Urothelium cell line (cell line): Measurements from ENCODE around the gene PPP1R11.
"Not testable (repeated sequence)": the region's sequence is repeated elsewhere in the genome, so short reads cannot be mapped to it uniquely, and the experiment has no call there.

Experiments used
- DNase-seq: peaks from one replicate; pipeline ENCODE4 v3.0.0; 2011; ENCODE audit warnings: low spot score, mixed read lengths
- FAIRE-seq: peaks from 2 replicates; lab custom pipeline; 2011; peaks lifted over from hg19 to GRCh38; lab: Jason Lieb, UNC

PPP1R11 gene

GRCh38 chr6:30093951-30094661, 27.1 kb downstream of the PPP1R11 start:
- DNase-seq (no peak), FAIRE-seq (no peak)

GRCh38 chr6:30096829-30097228, 29.8 kb downstream of the PPP1R11 start:
- no peak for DNase-seq
- no peak for FAIRE-seq

GRCh38 chr6:30097902-30098768, 31.1 kb downstream of the PPP1R11 start:
- FAIRE-seq = no peak
- no peak for DNase-seq

- DNase-seq = no peak
- no peak for FAIRE-seq
Observed at GRCh38 chr6:30100154-30100553, 33.2 kb downstream of the PPP1R11 start.

- no peak for DNase-seq
- FAIRE-seq = no peak
Observed at GRCh38 chr6:30100585-30101443, 33.8 kb downstream of the PPP1R11 start.

DNA sequence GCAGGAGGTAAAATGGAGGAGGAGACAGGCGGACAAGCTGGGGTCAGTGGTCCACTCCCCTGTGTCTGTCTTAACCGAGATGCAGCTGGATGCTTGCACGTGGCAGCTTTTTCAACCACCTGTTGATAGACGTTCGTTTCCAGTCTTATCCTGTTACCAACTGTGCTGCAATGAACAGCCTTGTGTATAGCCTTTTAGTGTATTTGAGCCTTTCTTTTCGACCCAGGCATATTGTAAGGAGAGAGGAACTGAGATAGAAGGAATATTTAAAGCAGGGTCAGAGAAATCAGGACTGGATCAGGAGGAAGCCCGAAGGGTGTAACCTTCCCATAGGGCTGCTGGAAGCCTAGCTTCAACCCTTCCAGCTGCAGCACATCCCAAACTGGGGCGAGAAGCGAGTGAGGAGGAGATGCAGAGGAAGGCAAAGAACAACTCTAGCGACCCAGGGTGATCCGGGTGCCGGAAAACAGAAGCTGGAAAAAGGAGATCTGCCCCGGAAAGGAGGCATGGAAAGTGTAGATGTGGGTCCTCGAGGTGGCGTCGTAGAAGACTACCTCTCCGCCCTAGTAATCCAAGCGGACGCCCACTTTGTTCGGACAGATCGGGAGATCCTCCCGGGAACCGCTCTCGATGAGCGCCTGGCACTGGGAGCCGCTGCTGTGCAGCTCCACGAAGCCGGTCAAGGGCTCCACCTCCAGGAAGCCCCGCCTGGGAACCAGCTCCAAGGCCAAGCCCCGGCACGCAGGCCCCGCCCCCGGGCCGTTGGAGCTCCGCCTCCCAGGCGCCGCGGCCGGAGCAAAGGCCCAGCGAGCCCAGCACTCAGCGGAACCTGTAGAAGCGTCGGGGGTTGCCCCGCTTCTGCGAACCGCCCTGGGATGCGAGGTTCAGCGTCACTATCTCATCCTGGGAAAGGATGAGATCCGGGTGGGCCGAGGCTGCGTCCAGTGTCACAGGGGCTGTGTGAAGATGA, 34.7 kb downstream of the PPP1R11 start:
- no peak for FAIRE-seq
- peak; percentile 86 for DNase-seq

GRCh38 chr6:30102414-30102969, 35.5 kb downstream of the PPP1R11 start:
- no peak for DNase-seq
- no peak for FAIRE-seq

DNA sequence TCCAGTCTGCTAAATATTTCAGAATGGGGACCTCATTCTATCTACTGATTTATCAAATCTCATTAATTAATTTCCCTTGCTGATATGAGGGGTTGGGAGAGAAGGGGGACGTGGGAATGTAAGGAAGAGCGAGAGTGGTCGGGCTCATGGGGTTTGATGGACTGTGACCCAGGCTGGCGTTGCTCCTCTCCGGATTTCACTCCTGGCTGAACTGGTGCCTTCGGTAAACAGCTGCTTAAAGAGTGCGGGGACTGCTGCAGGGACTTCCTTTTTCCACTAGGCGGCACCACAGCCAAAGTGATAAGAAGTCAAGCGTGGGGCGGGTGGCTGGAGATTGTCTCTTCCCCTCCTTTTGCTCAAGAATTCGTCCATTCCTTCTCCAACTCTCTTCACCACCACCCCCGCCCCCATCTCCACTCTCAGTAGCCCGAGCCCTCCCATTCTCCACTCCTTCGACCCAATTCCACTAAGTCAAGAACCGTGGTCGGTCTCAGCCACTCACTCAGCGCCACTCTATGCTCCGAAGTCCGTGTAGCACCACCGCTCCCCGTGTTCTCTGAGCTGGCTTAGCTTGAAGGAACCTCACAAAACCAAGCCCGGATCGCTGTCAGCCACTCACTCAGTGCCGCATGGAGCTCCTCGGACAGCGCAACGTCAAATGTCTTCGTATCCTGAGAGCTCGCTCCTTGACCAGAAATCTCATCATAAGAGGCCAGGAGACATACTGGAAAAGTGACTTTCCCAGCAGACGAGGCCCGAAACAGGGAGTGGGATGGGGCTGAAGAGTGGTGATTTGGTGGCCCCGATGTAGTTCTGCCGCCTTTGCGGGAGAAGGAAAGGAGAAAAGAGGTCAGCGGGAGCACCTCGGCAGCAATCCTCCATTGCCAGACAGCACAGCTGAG, 36.2 kb downstream of the PPP1R11 start:
- FAIRE-seq (no peak), DNase-seq (peak; percentile 87)

DNA sequence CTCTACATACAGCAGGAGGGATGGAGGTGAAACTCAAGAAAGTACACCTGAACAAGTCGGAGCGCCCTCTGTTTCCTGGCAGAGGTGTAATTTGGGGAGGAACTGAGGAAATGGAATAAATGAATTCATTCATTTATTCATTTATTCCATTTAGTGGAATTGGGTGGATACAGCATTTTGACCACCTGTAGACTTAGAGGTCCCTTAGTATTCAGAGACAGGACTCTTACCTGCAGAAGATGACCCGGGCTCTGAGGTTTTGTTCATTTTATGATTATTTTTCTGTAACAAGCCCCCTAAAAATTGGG, 36.8 kb downstream of the PPP1R11 start:
- no peak for FAIRE-seq
- no peak for DNase-seq

- no peak for FAIRE-seq
- DNase-seq = no peak
Observed at GRCh38 chr6:30104661-30105060, 37.7 kb downstream of the PPP1R11 start.

- FAIRE-seq = no peak
- DNase-seq = no peak
Observed at GRCh38 chr6:30111266-30111856, 44.4 kb downstream of the PPP1R11 start.

DNA sequence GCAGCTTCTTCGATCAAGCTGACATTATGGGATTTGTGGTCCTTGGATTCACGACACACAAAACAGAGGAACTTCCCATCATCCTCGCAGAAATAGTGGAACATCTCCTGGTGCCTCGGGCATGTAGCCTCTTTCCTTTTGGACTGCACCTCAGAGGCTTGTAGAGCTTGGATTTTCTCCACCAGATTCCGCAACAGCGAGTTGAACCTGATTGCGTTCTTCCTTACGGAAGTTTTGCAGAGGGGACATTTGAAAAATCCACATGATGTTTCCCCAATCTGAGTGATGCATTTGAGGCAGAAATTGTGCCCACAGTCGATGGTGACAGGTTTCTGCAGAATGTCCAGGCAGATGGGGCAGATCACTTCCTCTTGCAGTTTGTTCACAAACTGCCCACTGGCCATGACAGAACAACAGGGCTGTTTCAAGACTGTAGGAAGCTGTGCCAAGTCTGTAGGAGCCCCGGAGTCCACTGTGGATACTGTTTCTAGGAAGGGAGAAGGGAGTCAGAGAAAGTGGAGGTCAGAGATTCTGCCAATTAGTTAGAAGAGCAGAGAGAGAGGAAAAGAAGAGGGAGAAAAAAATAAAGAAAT, 45.5 kb downstream of the PPP1R11 start:
- FAIRE-seq (no peak), DNase-seq (no peak)

DNA sequence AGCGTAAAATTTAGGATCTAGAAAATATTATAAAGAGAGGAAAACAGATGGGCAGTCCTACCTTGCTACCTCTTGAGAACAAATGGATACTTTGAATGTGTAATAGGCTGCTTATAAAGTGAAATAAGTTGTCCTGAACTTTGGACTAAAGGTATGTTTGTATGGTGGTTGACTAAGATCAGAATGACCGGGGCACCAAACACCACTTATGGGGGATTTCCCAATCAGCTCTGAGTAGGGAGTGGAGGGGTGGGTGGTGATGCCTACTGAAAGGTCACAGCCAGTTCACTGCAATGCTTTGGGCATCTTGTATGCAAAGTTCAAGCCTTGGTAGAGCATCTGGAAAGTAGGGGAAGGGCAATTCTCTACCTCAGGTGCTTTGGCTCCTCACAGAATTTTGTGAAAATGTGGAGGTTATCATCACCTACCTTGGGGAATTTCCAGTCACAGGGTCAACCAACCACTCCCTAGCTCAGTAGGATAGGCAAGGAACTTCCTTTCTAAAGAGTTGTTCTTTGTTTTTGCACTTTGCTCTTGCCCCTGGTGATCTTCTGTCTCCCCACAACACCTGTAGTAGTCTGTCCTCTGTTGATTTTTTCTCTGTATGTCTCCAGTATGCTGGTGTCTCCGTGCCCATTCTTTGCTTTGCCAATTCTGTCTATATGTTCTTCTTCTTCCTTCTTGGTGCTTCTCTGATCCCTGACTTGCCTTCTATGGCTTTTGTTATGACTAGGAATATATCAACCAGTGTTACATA, 46.2 kb downstream of the PPP1R11 start, which contains the start of gene TRIM31:
Gene TRIM31, minus strand, starts transcription at position 88 of the 757 bp plus-strand sequence. CDS start 285 bp downstream, outside the sequence.
- DNase-seq (no peak), FAIRE-seq (no peak)

DNA sequence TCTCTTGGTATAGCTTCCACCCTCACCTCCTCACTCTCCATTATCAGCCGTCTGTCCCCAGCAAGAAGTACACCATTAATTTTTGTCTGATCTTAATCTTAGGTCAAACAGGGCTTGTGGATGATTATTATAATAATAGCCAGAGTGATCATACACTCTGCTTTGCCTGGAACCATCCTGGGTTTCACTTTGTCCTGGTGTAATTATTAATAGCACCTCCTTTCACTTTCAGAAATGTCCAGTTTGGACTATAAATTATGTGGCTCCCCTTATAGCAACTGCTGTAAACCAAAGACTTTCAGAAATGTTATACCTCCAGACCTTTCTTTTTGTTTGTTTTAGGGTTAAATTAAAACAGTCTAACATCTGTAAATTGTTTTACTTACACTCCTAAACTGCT, 46.8 kb downstream of the PPP1R11 start:
- FAIRE-seq = no peak
- DNase-seq = no peak

DNA sequence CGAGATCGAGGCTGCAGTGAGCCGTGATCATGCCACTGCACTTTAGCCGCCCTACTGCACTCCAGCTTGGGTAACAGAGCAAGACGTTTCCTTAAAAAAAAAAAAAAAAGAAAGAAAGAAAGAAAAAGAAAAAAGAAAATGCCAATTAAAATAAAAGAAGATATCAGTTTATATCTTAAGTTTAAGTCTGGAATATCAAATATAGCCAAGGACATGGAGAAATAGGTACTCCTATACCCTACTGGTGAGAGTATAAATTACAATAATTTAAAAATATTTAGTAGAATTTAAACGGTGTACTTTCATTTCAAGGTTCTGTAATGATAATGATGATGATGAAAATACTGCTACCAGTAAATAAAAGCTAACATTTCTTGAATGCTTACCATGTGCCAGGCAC, 49.7 kb downstream of the PPP1R11 start:
- no peak for DNase-seq
- FAIRE-seq = no peak

GRCh38 chr6:30118691-30119090, 51.7 kb downstream of the PPP1R11 start:
- not testable (repeated sequence) for FAIRE-seq, DNase-seq
